Lower leg skin (tissue), 4 donors: ENCODE results near the gene HNMT. TPM values are rescaled to one million over a fixed set of nuclear protein-coding genes. Genes with fewer than 3 reads are reported as not detected.

Source experiments
- DNase-seq, 2 donors: peaks; one replicate each; pipeline ENCODE4 v3.0.0-alpha.2; 2019; ENCODE audit warnings: low spot score in 2 of 2
- H3K4me3 ChIP-seq: fragments of 200-600 bp; sonication (generic); 2 replicates; pipeline ENCODE4 v1.5.1; 2017; ENCODE audit warnings: mild to moderate bottlenecking, low read depth; ENCODE audit not compliant: poor library complexity, severe bottlenecking
- POLR2A ChIP-seq, 2 donors: fragments of 450-650 bp; IDR thresholded peaks; one replicate each; pipeline ENCODE4 v1.6.1; 2016 to 2017; ENCODE audit warnings: antibody characterized with exemption in 2 of 2, mild to moderate bottlenecking in 1 of 2, moderate library complexity in 1 of 2
- WGBS, 2 donors: methylation state at CpG; one replicate each; pipeline ENCODE4 v1.1.5; 2018; 5-methylcytosine and 5-hydroxymethylcytosine counted together
- intact Hi-C: fragments of 100-400 bp; cut with DNase I; formaldehyde crosslinking; loops from one replicate; pipeline ENCODE4 v1.15.0; 2023; ENCODE audit warnings: low total_unique reads
- total RNA-seq, 4 donors: library from RNA; depleted of rRNA; stranded (reverse); fragments of >200 nt; gene quantifications; one replicate each; pipeline ENCODE4 v1.1.0, GENCODE V29; 2016
- TF ChIP-seq, protein P1 (sequence below), 3 donors: fragments of 450-650 bp; IDR thresholded peaks; one replicate each; pipeline ENCODE4 v1.5.1; 2016; ENCODE audit warnings: antibody characterized with exemption in 3 of 3, mild to moderate bottlenecking in 3 of 3, moderate library complexity in 2 of 3

Gene HNMT
- total RNA-seq, 4 donors from 2014 or later, result 21.3 to 33.1 (median 28.8) TPM

GRCh38 chr2:138013639-138014038, 49.4 kb downstream of the HNMT start:
- H3K4me3 ChIP-seq, result no peak overlapping the region
- intact Hi-C loops, result no loop called here
- no peak for DNase-seq
- 72 to 77% methylated on average over 2 of the region's 2 CpGs for WGBS, 2 donors
- no peak for TF ChIP-seq POLR2A (IDR thresholded peaks at IDR 0.05)
- TF ChIP-seq, protein P1, sequence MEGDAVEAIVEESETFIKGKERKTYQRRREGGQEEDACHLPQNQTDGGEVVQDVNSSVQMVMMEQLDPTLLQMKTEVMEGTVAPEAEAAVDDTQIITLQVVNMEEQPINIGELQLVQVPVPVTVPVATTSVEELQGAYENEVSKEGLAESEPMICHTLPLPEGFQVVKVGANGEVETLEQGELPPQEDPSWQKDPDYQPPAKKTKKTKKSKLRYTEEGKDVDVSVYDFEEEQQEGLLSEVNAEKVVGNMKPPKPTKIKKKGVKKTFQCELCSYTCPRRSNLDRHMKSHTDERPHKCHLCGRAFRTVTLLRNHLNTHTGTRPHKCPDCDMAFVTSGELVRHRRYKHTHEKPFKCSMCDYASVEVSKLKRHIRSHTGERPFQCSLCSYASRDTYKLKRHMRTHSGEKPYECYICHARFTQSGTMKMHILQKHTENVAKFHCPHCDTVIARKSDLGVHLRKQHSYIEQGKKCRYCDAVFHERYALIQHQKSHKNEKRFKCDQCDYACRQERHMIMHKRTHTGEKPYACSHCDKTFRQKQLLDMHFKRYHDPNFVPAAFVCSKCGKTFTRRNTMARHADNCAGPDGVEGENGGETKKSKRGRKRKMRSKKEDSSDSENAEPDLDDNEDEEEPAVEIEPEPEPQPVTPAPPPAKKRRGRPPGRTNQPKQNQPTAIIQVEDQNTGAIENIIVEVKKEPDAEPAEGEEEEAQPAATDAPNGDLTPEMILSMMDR (IDR thresholded peaks at IDR 0.05), result no peak

DNA sequence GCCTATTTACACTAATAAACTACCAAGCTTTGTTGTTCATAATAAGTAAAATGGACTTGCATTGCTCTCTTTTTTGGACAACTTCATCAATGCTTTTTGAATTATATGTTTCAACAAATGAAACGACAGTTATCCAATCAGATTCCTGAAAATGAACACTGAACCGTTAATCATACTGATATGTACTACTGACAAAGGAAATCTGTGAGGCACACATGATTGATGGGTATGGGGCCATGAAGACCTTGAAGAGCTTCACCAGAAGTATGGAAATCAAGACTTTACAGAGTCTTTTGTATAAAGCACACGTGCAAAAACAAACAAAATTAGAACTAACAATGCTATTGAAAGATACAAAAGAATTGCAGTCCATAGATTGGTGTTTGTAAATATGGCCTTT, 51.2 kb downstream of the HNMT start:
- no peak overlapping the region for H3K4me3 ChIP-seq
- no peak for DNase-seq
- TF ChIP-seq, protein P1 (IDR thresholded peaks at IDR 0.05), result no peak
- TF ChIP-seq POLR2A (IDR thresholded peaks at IDR 0.05), result no peak
- WGBS, 2 donors, result 84 to 89% methylated on average over 3 of the region's 3 CpGs
- intact Hi-C loops, result no loop called here

GRCh38 chr2:138016351-138017087, 52.2 kb downstream of the HNMT start:
- WGBS, 2 donors, result 78 to 90% methylated on average over 3 of the region's 3 CpGs

GRCh38 chr2:138017824-138018223, 53.6 kb downstream of the HNMT start:
- TF ChIP-seq POLR2A (IDR thresholded peaks at IDR 0.05), result no peak
- TF ChIP-seq, protein P1 (IDR thresholded peaks at IDR 0.05), result no peak
- intact Hi-C loops, result no loop called here
- no peak for DNase-seq
- WGBS, 2 donors, result 89 to 92% methylated on average over 1 of the region's 1 CpG
- H3K4me3 ChIP-seq, result no peak overlapping the region

More at GRCh38 chr2:138016351-138017087, 52.2 kb downstream of the HNMT start:
- intact Hi-C loops, result no loop called here
- no peak overlapping the region for H3K4me3 ChIP-seq
- TF ChIP-seq, protein P1 (IDR thresholded peaks at IDR 0.05), result no peak
- no peak for TF ChIP-seq POLR2A (IDR thresholded peaks at IDR 0.05)
- DNase-seq, result no peak

DNA sequence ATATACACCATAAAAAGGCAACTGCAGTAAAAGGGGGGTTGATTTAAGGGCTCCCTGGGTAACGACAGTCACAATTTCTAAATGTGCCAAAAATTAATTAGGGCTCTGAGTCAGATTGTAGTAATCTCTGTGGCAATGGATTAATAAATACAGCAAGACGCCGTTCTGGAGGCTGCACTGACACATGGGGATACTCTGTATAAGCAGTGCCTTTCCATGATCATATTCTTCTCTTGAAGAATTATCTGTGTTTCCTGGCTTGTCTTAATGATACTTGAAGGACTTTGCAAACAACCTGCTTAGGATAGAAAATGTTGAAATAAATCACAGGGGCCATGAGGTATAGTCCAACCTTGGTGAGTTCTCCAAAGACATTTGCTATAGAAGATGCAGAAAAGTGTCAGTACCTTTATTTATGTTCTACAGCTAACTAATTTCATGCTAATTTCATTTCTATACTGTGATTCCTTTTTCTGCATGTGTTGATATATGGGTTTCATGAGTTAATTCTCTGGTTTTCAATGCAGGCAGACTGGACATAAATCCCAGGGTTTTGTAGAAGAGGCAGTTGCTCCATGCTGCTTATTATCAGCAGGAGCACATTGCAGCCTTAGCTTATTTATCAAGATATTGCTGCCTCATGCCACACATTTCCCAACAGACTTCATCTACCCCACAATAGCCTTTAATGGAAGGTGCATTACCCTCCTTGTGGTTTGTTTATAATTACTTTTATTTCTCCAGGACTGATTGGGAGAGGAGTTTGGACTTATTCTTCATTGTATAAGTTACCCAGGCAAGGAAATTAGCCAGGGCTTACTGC, 54.8 kb downstream of the HNMT start:
- no peak overlapping the region for H3K4me3 ChIP-seq
- 33 to 41% methylated on average over 3 of the region's 3 CpGs for WGBS, 2 donors
- no peak for TF ChIP-seq POLR2A (IDR thresholded peaks at IDR 0.05)
- TF ChIP-seq, protein P1 (IDR thresholded peaks at IDR 0.05), result no peak
- no peak for DNase-seq
- intact Hi-C loops, result no loop called here
